Measurements from ENCODE around the gene IER3. TPM values are rescaled to one million over a fixed set of nuclear protein-coding genes. Genes with fewer than 3 reads are reported as not detected.

The IER3 gene
- total RNA-seq, 1 donor from 2014 or later: 131 TPM

DNA sequence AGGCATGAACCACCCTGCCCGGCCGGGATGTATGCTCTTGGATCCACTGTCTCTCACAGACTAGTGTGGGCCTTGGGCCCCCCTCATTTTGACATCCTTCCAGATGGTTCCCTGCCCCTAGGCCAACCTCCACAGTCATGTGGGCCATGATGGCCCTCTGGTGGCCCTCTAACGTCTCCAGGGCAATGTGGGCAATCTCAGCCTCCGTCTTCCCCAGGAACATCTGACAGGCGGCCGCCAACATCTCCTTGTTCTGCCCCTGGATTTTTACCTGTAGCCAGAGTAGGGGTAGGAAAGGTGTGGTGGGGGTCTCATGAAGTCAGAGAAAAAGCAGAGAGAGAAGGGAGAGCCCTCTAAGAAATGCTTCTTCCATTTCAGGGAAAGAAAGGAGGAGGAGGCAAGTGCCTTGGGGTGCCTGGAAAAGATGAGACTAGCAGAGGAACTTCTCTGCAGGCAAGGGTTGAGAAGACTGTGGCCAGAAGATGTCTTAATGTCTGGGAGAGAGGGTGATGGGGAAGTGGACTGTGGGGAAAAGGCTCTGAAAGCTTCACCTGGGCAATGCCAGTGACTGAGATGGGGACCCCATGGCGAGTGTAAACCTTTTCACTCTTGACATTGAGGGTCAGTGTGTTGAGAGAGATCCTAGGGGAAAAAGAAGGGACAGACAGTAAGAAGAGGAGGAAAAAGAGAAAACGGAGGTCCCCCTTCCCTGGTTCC is 3.1 kb downstream of the IER3 start:
- TF ChIP-seq CTCF (IDR thresholded peaks at IDR 0.05; ENCODE audit: unreplicated experiment): no peak
- Mint-ChIP-seq H3K4me1 (peaks cover 40% of the 10 kb centered on the region), H3K27me3 (ENCODE audit: low read depth) (no peaks in the 10 kb centered on the region), H3K36me3 (peaks cover 29% of the 10 kb centered on the region), H3K9me3 (no peaks in the 10 kb centered on the region), H3K4me3 (peak overlapping the region; percentile 97), H3K27ac (peak overlapping the region; percentile 95)
- no peak for DNase-seq (ENCODE audit: low spot score in 2 of 2, unreplicated experiment in 2 of 2)

DNA sequence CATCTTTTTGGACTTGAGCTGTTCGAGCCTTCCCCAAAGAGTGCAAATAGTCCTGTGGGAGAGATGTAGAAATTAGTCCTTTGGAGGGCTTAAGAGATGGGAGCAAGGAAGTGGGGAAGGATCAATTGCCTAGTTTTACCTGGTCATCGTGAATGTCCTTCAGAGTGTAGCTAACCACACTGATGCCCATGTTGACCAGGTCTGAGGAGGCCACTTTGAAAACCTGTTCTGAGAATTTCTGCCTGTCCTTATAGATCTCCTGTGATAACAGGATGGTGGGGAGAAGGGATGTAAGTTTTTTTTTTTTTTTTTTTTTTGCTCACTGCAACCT is 3.8 kb downstream of the IER3 start:
- DNase-seq (ENCODE audit: low spot score in 2 of 2, unreplicated experiment in 2 of 2): no peak
- TF ChIP-seq CTCF (IDR thresholded peaks at IDR 0.05; ENCODE audit: unreplicated experiment): no peak
- Mint-ChIP-seq H3K27ac (peak overlapping the region; percentile 95), H3K4me1 (peaks cover 40% of the 10 kb centered on the region), H3K9me3 (no peaks in the 10 kb centered on the region), H3K4me3 (peak overlapping the region; percentile 97), H3K27me3 (ENCODE audit: low read depth) (no peaks in the 10 kb centered on the region), H3K36me3 (peaks cover 34% of the 10 kb centered on the region)

DNA sequence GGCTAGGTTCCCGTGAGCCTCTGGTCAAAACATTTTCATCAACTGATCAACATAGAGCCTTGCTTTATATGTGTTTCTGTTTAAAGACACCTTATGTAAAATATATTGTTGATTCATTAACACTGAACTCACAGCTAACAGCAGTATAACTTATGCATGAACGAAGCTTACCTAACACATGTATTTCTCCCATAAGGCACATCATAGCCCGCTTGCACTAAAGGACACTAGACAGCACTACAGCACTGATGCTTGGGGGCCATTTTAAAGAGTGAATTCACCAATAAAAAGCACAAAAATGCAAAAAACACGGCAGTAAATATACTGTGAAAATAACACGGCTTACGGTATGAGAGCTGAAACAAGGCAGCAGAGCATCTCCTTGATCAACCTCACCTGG is 5.8 kb downstream of the IER3 start:
- no peak for DNase-seq (ENCODE audit: low spot score in 2 of 2, unreplicated experiment in 2 of 2)
- H3K9me3 Mint-ChIP-seq: no peaks in the 10 kb centered on the region
- H3K4me3 Mint-ChIP-seq: no peak overlapping the region
- TF ChIP-seq CTCF (IDR thresholded peaks at IDR 0.05; ENCODE audit: unreplicated experiment): no peak
- H3K36me3 Mint-ChIP-seq: peaks cover 39% of the 10 kb centered on the region
- H3K27me3 Mint-ChIP-seq (ENCODE audit: low read depth): no peaks in the 10 kb centered on the region
- H3K27ac Mint-ChIP-seq: no peak overlapping the region
- peaks cover 31% of the 10 kb centered on the region for H3K4me1 Mint-ChIP-seq

- peak overlapping the region; percentile 19 for H3K27ac Mint-ChIP-seq
- no peaks in the 10 kb centered on the region for H3K9me3 Mint-ChIP-seq
- no peak overlapping the region for H3K4me3 Mint-ChIP-seq
- H3K36me3 Mint-ChIP-seq: peaks cover 46% of the 10 kb centered on the region
- H3K4me1 Mint-ChIP-seq: peaks cover 19% of the 10 kb centered on the region
- no peak for TF ChIP-seq CTCF (IDR thresholded peaks at IDR 0.05; ENCODE audit: unreplicated experiment)
- DNase-seq (ENCODE audit: low spot score in 2 of 2, unreplicated experiment in 2 of 2): no peak
- no peaks in the 10 kb centered on the region for H3K27me3 Mint-ChIP-seq (ENCODE audit: low read depth)
These were observed 8.6 kb downstream of the IER3 start for GRCh38 chr6:30735668-30736314.

DNA sequence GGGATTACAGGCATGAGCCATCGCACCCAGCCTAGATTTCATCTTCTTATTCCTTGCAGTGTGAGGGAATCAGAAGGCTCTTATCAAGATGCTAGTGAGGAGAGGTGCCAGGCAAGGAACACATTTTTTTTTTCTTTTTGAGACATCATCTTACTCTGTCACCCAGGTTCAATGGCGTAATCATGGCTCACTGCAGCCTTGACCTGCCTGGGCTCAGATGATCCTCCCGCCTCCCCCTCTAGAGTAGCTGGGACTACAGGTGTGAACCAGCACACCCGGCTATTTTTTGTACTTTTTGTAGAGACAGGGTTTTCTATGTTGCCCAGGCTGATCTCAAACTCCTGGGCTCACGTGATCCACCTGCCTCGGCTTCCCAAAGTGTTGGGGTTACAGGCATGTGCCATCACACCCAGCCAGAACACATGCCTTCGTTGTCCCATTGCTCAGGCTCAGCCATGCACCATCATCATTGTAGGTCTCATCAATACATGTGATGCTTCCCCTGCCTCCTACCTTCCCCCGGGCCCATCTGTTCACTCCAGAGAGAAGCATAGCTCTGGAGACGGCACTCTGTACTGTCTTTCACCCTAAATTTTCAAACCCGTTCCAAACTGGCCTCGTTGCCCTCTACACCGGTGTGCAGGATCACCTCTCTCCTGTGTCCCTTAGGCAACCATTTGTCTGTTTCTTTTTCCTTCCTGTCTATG is 12.0 kb downstream of the IER3 start:
- no peak for DNase-seq (ENCODE audit: low spot score in 2 of 2, unreplicated experiment in 2 of 2)
- Mint-ChIP-seq H3K36me3 (peaks cover 35% of the 10 kb centered on the region), H3K9me3 (no peaks in the 10 kb centered on the region), H3K4me3 (no peak overlapping the region), H3K27me3 (ENCODE audit: low read depth) (no peaks in the 10 kb centered on the region), H3K27ac (peak overlapping the region; percentile 21), H3K4me1 (peaks cover 7% of the 10 kb centered on the region)
- TF ChIP-seq CTCF (IDR thresholded peaks at IDR 0.05; ENCODE audit: unreplicated experiment): no peak

Measured in mesothelial cell of epicardium (in vitro differentiated cells).